Measurements from ENCODE around the gene PPFIA2.
"Not testable (repeated sequence)": the region's sequence is repeated elsewhere in the genome, so short reads cannot be mapped to it uniquely, and the experiment has no call there.

PPFIA2 gene

GRCh38 chr12:81659310-81659709, 99.8 kb downstream of the PPFIA2 start:
- not testable (repeated sequence) for DNase-seq

GRCh38 chr12:81644503-81644902, 114.6 kb downstream of the PPFIA2 start:
- no peak for DNase-seq

GRCh38 chr12:81639196-81639595, 120.0 kb downstream of the PPFIA2 start:
- DNase-seq: no peak

DNA sequence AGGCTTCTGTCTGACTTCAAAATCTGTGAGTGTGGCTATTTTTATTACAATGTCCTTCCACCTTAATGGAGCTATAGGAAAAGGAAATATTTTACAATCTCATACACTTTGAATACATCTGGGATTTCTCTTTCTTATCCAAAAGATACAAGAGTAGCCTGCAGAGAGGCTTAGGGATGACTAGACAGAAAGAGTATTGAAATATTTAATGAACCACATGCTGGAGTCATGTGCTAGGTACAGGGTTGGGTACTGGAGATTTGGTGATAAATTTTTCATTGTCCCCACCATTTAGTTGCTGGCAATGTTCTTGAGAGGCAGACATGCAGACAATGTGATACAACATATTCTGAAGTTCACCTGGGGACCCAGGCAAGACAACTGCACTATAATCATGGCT, 126.0 kb downstream of the PPFIA2 start:
- DNase-seq: no peak

- DNase-seq: no peak
These were observed 131.6 kb downstream of the PPFIA2 start for GRCh38 chr12:81627336-81628189.

DNA sequence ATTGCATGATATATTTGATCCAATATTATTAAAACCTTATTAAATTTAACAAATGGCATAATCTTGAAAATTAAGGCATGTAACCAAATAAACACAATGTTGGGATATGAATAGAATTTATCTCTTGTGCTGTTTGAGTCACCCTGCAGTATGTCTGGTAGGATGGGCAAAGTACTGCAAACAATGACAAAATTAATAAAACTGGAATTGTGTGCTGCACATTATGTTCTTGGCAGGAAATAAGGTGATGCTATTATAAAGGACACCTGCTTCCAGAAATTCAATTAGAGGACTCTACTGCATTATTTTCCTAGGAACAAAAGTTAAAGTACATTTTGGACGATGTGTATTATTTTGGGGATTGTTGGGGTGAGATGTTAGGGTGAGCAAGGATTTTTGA, 132.7 kb downstream of the PPFIA2 start:
- no peak for DNase-seq

- DNase-seq: no peak
These were observed 141.2 kb downstream of the PPFIA2 start for GRCh38 chr12:81617915-81618314.

DNA sequence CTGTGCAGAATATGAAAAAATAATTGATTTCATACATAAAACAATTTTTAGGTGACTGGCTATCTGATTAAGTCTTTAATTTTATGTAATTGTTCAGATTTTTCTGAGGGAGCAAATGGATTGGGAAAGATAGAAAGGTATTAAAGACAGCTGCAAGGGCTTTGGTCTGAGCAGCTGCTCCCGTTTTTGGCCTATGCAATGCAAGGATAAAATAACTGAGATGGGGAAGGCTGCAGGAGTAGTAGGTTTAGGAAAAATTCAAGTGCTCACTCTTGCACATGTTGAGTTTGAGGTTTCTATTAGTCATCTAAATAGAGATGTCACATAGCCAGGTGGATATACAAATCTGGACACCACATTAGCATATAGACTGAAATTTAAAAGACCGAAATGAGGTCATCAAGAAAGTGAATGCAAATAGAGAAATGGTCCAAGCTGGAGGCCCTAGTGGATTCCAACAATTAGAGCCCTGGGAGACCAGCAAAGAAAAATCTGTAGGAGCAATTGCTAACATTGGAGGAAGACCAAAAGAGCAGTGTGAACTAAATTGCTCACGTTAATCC, 144.0 kb downstream of the PPFIA2 start:
- no peak for DNase-seq

DNA sequence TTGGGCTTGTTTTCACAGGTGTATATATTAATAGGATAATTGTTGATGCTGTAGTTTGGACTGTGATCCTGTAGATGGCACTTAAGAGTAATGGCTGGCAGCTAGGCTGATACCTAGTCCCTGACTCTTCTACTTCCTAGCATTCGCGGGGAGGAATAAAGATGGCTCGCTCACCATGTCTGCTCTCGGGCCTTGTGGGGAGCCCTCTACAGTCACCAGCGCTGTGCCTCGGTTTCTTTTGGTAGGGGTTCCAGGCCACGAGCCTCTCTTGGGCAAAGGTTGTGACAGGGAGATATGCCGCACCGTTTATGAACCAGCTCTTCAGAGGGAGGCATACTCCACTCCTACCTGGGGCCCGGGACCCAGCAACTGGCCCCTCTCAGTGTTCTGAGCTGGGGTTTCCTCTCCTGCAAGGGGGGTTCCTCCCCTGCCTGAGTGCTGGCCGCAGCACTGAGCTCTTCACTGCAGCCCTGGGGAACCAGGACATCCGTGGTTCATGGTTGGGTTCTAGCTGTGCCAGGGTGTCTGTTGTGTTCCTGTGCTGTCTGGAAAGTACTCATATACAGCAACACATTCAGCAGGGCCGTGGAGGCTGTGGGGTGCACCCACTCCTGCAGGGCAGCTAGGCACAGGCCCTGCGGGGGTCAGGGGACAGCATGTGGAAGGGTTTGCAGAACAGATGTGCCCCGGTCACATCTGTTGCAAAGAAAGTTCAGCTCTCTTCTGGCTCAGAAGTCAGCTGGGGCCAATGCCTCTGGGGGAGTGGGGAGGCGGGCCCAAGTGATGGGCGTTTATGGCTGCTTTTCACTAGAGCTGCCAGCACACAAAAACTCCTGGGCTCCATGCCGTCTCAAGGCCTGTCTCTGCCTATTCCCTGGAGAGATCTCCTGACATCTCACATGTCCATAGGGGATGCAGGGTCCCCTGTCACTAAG, 147.9 kb downstream of the PPFIA2 start:
- no peak for DNase-seq

GRCh38 chr12:81597928-81598604, 161.1 kb downstream of the PPFIA2 start:
- no peak for DNase-seq

DNA sequence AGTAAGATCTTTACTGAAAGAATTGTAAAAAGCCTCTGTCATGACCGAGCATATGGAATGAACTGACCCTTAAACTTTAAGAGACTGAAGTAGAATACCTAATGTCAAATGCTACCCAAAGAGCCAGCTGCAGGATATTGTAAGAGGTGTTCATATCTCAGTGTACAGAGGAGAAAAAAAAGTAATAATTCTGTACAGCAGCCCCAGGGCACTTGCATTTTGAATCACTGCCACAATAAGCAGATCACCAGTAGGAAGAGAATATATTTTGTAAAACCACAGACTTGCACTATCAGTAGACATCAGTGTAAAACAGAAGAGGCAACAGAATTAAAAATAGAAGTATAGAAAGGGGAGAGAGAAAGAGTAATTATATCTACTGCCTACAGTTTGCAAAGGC, 162.6 kb downstream of the PPFIA2 start:
- no peak for DNase-seq

GRCh38 chr12:81591256-81591655, 167.9 kb downstream of the PPFIA2 start:
- DNase-seq: no peak

DNA sequence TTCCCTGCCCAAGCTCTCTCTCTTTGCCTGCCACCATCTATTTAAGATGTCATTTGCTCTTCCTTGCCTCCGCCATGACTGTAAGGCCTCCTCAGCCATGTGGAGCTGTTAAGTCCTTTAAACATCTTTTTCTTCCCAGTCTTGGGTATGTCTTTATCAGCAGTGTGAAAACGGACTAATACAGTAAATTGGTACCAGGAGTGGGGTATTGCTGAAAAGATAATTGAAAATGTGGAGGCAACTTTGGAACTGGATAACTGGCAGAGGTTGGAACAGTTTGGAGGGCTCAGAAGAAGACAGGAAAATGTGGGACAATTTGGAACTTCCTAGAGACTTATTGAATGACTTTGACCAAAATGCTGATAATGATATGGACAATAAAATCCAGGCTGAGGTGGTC, 168.4 kb downstream of the PPFIA2 start:
- not testable (repeated sequence) for DNase-seq

GRCh38 chr12:81588235-81589008, 170.7 kb downstream of the PPFIA2 start:
- DNase-seq: no peak

GRCh38 chr12:81585787-81586186, 173.4 kb downstream of the PPFIA2 start:
- DNase-seq: no peak

- no peak for DNase-seq
These were observed 185.9 kb downstream of the PPFIA2 start for GRCh38 chr12:81573228-81573627.

GRCh38 chr12:81572411-81572810, 186.7 kb downstream of the PPFIA2 start:
- DNase-seq: no peak

DNA sequence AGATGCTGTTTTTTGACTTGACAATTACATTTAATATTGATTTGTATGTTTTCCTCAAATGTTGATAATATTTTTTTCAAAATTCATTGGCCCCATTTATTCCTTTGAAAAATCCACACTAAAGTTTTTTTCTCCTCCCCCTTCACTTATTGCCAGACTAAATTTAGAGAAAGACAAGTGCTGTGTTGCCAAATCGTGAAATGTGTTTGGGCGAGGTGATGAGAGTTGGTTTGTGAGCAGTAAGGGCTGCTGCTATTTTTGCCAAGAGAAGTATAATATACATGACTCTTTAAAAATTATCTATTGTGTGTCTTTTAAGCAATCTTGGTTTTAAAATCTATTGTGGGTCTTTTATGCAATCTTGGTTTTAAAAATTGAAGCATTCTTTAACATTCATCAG, 188.9 kb downstream of the PPFIA2 start:
- no peak for DNase-seq

GRCh38 chr12:81564237-81564636, 194.9 kb downstream of the PPFIA2 start:
- DNase-seq: no peak

- no peak for DNase-seq
These were observed 201.1 kb downstream of the PPFIA2 start for GRCh38 chr12:81558031-81558430.

GRCh38 chr12:81546811-81547210, 212.3 kb downstream of the PPFIA2 start:
- DNase-seq: no peak

DNA sequence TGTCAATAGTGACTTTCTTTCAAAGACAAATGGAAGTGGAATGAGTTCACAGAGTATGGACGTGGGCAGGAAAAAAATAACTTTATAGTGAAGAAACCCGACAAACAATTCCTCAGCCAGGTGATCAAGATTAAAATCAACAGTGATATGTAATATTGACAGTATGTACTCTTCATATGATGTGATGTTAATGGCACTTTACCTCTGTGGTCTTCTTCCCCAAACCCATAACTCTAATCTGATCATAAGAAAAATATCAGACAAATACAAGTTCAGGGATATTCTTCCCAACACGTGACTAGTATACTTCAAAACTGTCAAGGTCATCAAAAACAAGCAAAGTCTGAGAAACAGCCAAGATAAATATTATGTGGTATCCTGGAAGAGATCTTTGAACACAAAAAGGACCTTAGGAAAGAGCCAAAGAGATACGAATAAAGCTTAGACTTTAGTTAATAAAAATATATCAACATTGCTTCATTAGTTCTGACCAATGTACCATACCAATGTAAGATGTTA, 215.5 kb downstream of the PPFIA2 start:
- no peak for DNase-seq

Measured in CD4-positive, alpha-beta T cell treated with Interleukin-15 for 1 hour (primary cell).